Activated CD4-positive, alpha-beta T cell treated with anti-CD3 and anti-CD28 coated beads, Interleukin-2, amount 50 U/mL, for 16 hours (primary cell): ENCODE results near the gene VAMP5.
"Not testable (repeated sequence)": the region's sequence is repeated elsewhere in the genome, so short reads cannot be mapped to it uniquely, and the experiment has no call there.

Source experiments
- DNase-seq: peaks from one replicate; pipeline ENCODE4 v3.0.0-alpha.2; 2020

Gene VAMP5

GRCh38 chr2:85602476-85603234, 18.4 kb downstream of the VAMP5 start, which contains the start of gene TMEM150A:
Gene TMEM150A (minus strand): TSS chr2:85602698. CDS start chr2:85601948, 750 bp downstream.
- DNase-seq = peak; percentile 86

GRCh38 chr2:85604133-85604444, 19.9 kb downstream of the VAMP5 start:
- DNase-seq = not testable (repeated sequence)

GRCh38 chr2:85604568-85605339, 20.5 kb downstream of the VAMP5 start:
- DNase-seq = no peak

- DNase-seq = no peak
Measured at GRCh38 chr2:85605406-85606115, 21.3 kb downstream of the VAMP5 start.

- DNase-seq = no peak
Measured at GRCh38 chr2:85606116-85606455, 21.9 kb downstream of the VAMP5 start.

GRCh38 chr2:85607268-85608215, 23.3 kb downstream of the VAMP5 start:
- DNase-seq = no peak

- DNase-seq = no peak
Measured at GRCh38 chr2:85611217-85611704, 27.0 kb downstream of the VAMP5 start.

GRCh38 chr2:85611705-85612587, 27.7 kb downstream of the VAMP5 start, which contains the start of gene C2orf68:
Gene C2orf68 (minus strand): TSS chr2:85612066. CDS start chr2:85611984, 82 bp downstream.
- peak; percentile 93 for DNase-seq

GRCh38 chr2:85613717-85614515, 29.7 kb downstream of the VAMP5 start:
- DNase-seq = no peak

- peak; percentile 21 for DNase-seq
Measured at GRCh38 chr2:85614757-85615156, 30.5 kb downstream of the VAMP5 start.

GRCh38 chr2:85615413-85615728, 31.1 kb downstream of the VAMP5 start:
- DNase-seq = no peak

- DNase-seq = not testable (repeated sequence)
Measured at GRCh38 chr2:85617723-85618122, 33.5 kb downstream of the VAMP5 start.

- no peak for DNase-seq
Measured at GRCh38 chr2:85619617-85620016, 35.4 kb downstream of the VAMP5 start.

- no peak for DNase-seq
Measured at GRCh38 chr2:85621338-85621737, 37.1 kb downstream of the VAMP5 start.

GRCh38 chr2:85623991-85624390, 39.8 kb downstream of the VAMP5 start:
- no peak for DNase-seq

GRCh38 chr2:85628658-85629057, 44.4 kb downstream of the VAMP5 start:
- DNase-seq = peak; percentile 49

GRCh38 chr2:85631316-85631715, 47.1 kb downstream of the VAMP5 start:
- DNase-seq = no peak

GRCh38 chr2:85635011-85635410, 50.8 kb downstream of the VAMP5 start:
- DNase-seq = no peak

- no peak for DNase-seq
Measured at GRCh38 chr2:85635636-85636035, 51.4 kb downstream of the VAMP5 start.

- peak; percentile 59 for DNase-seq
Measured at GRCh38 chr2:85642725-85643124, 58.5 kb downstream of the VAMP5 start.
